SK-N-SH (cell line): ENCODE results near the gene MAPKAPK5. TPM values are rescaled to one million over a fixed set of nuclear protein-coding genes. Genes with fewer than 3 reads are reported as not detected.

Experiments
- CTCF ChIA-PET: fragments of 300-600, 350-600 bp; formaldehyde crosslinking; extraction: SDS; loops from one replicate; lab custom pipeline; 2021; lab: Yijun Ruan, JAX
- POLR2A ChIA-PET: fragments of 350-600 bp; sonication (Branson Sonifier 250); formaldehyde crosslinking; extraction: SDS; loops from one replicate; lab custom pipeline; 2020; ENCODE audit warnings: antibody characterized with exemption, inconsistent platforms; lab: Yijun Ruan, JAX
- DNase-seq: peaks from one replicate; pipeline ENCODE4 v3.0.0; 2012
- H2AFZ ChIP-seq: fragments of 200-600 bp; sonication (generic); 2 replicates; pipeline ENCODE4 v1.8.1; 2016; ENCODE audit warnings: antibody characterized with exemption, mild to moderate bottlenecking, low read depth
- H3F3A ChIP-seq: fragments of 200-600 bp; sonication (generic); replicated peaks from 2 replicates; pipeline ENCODE3; 2016; ENCODE audit warnings: antibody characterized with exemption, mild to moderate bottlenecking; ENCODE audit not compliant: insufficient read depth
- H3K27ac ChIP-seq, 2 experiments: fragments of 200-500 bp in 1 of 2; fragments of 200-600 bp in 1 of 2; sonication (Bioruptor generic) in 1 of 2; sonication (generic), shearing (Covaris generic) in 1 of 2; 2 replicates each; pipeline versions ENCODE4 v1.5.1 to v1.6.1; 2014 to 2016; ENCODE audit warnings: low read depth in 2 of 2, inconsistent platforms in 1 of 2, low read length in 1 of 2, mild to moderate bottlenecking in 1 of 2, mixed read lengths in 1 of 2
- H3K27me3 ChIP-seq: fragments of 200-600 bp; sonication (generic), shearing (Covaris generic); 2 replicates; pipeline ENCODE4 v1.6.1; 2016; ENCODE audit warnings: mixed run types; ENCODE audit not compliant: insufficient read depth
- H3K36me3 ChIP-seq, 2 experiments: fragments of 200-500 bp in 1 of 2; fragments of 200-600 bp in 1 of 2; sonication (Bioruptor generic) in 1 of 2; sonication (generic) in 1 of 2; replicated peaks in 1 of 2; 2 replicates each; pipeline versions ENCODE3 to v1.5.1; 2014 to 2016; ENCODE audit warnings: low read length in 1 of 2, mild to moderate bottlenecking in 1 of 2; ENCODE audit not compliant: insufficient read depth in 2 of 2, control insufficient read depth in 1 of 2
- H3K4me1 ChIP-seq, 2 experiments: fragments of 200-500 bp in 1 of 2; fragments of 200-600 bp in 1 of 2; sonication (Bioruptor generic) in 1 of 2; sonication (generic), shearing (Covaris generic) in 1 of 2; 2 replicates each; pipeline versions ENCODE4 v1.5.1 to v1.6.1; 2014 to 2016; ENCODE audit warnings: low read depth in 1 of 2, low read length in 1 of 2, mixed run types in 1 of 2; ENCODE audit not compliant: insufficient read depth in 2 of 2, control insufficient read depth in 1 of 2
- H3K4me2 ChIP-seq: fragments of 200-600 bp; sonication (generic), shearing (Covaris generic); 2 replicates; pipeline ENCODE4 v1.6.1; 2017; ENCODE audit warnings: mixed run types
- H3K4me3 ChIP-seq, 2 experiments: fragments of 200-500 bp in 1 of 2; fragments of 200-600 bp in 1 of 2; sonication (Bioruptor generic) in 1 of 2; sonication (generic), shearing (Covaris generic) in 1 of 2; 2 replicates each; pipeline versions ENCODE4 v1.5.1 to v1.8.1; 2014 to 2016; ENCODE audit warnings: low read depth in 2 of 2, inconsistent platforms in 1 of 2, low read length in 1 of 2, mild to moderate bottlenecking in 1 of 2, mixed read lengths in 1 of 2, moderate library complexity in 1 of 2
- H3K79me2 ChIP-seq: fragments of 200-600 bp; sonication (generic); 2 replicates; pipeline ENCODE4 v1.8.1; 2017; ENCODE audit warnings: mild to moderate bottlenecking; ENCODE audit not compliant: insufficient read depth
- H3K9ac ChIP-seq: fragments of 200-600 bp; sonication (generic); 2 replicates; pipeline ENCODE4 v1.6.1; 2017; ENCODE audit warnings: mixed run types
- H3K9me2 ChIP-seq: fragments of 200-600 bp; sonication (generic); 2 replicates; pipeline ENCODE4 v1.6.1; 2017; ENCODE audit warnings: mixed run types
- H3K9me3 ChIP-seq: fragments of 200-600 bp; sonication (generic); 2 replicates; pipeline ENCODE4 v1.6.1; 2017; ENCODE audit warnings: mixed run types, mild to moderate bottlenecking, moderate library complexity
- H4K20me1 ChIP-seq: fragments of 200-600 bp; sonication (generic); 2 replicates; pipeline ENCODE4 v1.6.1; 2017; ENCODE audit warnings: mild to moderate bottlenecking, mixed run types; ENCODE audit not compliant: insufficient read depth
- ELF1 ChIP-seq: IDR thresholded peaks from 2 replicates; pipeline ENCODE4 v1.4.0; 2012
- EP300 ChIP-seq, 2 experiments: IDR thresholded peaks; 2 replicates each; pipeline versions ENCODE4 v1.4.0 to v1.6.1; 2012; ENCODE audit warnings: borderline replicate concordance in 1 of 2, low read depth in 1 of 2, low read length in 1 of 2
- GABPA ChIP-seq: IDR thresholded peaks from 2 replicates; pipeline ENCODE4 v1.4.0; 2012; ENCODE audit warnings: low read depth, mild to moderate bottlenecking
- MEF2A ChIP-seq: IDR thresholded peaks from 2 replicates; pipeline ENCODE4 v1.4.0; 2012; ENCODE audit warnings: low read depth, borderline replicate concordance
- SMC3 ChIP-seq: IDR thresholded peaks from 2 replicates; pipeline ENCODE4 v1.6.1; 2012; ENCODE audit warnings: low read depth, low read length, improper control_type of control experiment
- YY1 ChIP-seq: IDR thresholded peaks from 2 replicates; pipeline ENCODE4 v1.4.0; 2012; ENCODE audit warnings: low read depth, mild to moderate bottlenecking
- WGBS: methylation state at CpG from one replicate; pipeline ENCODE4 v1.1.6; 2017; ENCODE audit warnings: low lambda C conversion rate; 5-methylcytosine and 5-hydroxymethylcytosine counted together
- polyA plus RNA-seq, 3 experiments: library from polyadenylated mRNA; depleted of rRNA; stranded (reverse); fragments of >200 nt; gene quantifications; 2 replicates each; pipeline ENCODE4 v1.2.3, GENCODE V29; 2012
- TF ChIP-seq, protein P1 (sequence below): fragments of 150-350 bp; IDR thresholded peaks from 2 replicates; pipeline ENCODE4 v1.6.1; 2017; ENCODE audit warnings: antibody characterized with exemption, low read length, low read depth, borderline replicate concordance
- TF ChIP-seq, protein P2 (sequence below): IDR thresholded peaks from 2 replicates; pipeline ENCODE4 v1.6.1; 2012; ENCODE audit warnings: mild to moderate bottlenecking, low read depth, low read length, moderate library complexity
- TF ChIP-seq, protein P3 (sequence below): fragments of 150-350 bp; IDR thresholded peaks from 2 replicates; pipeline ENCODE4 v1.6.1; 2016; ENCODE audit warnings: mild to moderate bottlenecking, low read depth, low read length

Gene MAPKAPK5
- polyA plus RNA-seq, 1 of the 3 experiments (the other 2 are of a cell fraction), result 38.1 TPM

DNA sequence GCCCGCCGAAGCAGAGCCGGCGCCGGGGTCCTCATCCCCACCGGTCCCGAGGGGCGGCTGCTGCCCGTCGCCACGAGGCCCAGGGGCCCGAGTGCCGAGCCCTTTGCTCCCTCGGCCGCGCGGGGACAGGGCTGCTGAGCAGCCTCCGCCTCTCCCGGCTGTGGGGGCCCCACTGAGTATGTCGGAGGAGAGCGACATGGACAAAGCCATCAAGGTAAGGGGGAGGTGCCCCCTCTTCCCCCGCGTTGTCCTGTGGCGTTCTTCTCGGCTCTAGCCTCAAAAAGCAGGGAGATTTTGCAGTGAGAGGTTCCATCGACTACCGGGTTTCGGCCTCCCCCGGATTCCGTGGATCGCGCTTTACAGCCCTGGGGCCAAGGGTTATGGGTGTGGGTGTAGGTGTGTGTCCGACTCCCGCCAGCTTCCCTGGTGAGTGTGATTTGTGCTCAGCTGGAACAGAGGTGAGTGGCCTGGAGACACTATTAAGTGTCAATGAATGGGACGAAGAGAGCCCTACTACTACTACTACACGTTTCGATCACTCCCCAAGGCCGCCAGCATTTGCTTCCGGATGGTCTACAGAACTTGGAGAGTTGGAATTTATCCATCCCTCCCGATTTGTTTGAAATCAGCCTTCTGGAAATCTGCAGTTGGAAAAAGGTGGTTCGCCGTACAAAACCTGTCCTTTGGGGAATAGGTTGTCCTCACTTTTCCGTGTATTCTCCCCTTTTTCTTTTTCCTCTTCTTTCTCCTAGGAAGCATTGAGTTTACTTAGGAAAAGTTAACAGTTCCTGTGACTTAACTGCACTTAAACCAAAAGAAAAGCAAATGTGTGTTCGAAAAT, 748 bp downstream of the MAPKAPK5 start:
- TF ChIP-seq YY1 (no peak), ELF1 (no peak), MEF2A (no peak), EP300 (IDR thresholded peaks at IDR 0.05; ENCODE audit: borderline replicate concordance in 1 of 2, low read depth in 1 of 2, low read length in 1 of 2) (no peak), SMC3 (no peak), GABPA (no peak)
- TF ChIP-seq, protein P1, sequence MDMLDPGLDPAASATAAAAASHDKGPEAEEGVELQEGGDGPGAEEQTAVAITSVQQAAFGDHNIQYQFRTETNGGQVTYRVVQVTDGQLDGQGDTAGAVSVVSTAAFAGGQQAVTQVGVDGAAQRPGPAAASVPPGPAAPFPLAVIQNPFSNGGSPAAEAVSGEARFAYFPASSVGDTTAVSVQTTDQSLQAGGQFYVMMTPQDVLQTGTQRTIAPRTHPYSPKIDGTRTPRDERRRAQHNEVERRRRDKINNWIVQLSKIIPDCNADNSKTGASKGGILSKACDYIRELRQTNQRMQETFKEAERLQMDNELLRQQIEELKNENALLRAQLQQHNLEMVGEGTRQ, result no peak
- TF ChIP-seq, protein P2, sequence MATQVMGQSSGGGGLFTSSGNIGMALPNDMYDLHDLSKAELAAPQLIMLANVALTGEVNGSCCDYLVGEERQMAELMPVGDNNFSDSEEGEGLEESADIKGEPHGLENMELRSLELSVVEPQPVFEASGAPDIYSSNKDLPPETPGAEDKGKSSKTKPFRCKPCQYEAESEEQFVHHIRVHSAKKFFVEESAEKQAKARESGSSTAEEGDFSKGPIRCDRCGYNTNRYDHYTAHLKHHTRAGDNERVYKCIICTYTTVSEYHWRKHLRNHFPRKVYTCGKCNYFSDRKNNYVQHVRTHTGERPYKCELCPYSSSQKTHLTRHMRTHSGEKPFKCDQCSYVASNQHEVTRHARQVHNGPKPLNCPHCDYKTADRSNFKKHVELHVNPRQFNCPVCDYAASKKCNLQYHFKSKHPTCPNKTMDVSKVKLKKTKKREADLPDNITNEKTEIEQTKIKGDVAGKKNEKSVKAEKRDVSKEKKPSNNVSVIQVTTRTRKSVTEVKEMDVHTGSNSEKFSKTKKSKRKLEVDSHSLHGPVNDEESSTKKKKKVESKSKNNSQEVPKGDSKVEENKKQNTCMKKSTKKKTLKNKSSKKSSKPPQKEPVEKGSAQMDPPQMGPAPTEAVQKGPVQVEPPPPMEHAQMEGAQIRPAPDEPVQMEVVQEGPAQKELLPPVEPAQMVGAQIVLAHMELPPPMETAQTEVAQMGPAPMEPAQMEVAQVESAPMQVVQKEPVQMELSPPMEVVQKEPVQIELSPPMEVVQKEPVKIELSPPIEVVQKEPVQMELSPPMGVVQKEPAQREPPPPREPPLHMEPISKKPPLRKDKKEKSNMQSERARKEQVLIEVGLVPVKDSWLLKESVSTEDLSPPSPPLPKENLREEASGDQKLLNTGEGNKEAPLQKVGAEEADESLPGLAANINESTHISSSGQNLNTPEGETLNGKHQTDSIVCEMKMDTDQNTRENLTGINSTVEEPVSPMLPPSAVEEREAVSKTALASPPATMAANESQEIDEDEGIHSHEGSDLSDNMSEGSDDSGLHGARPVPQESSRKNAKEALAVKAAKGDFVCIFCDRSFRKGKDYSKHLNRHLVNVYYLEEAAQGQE, result no peak
- TF ChIP-seq, protein P3, sequence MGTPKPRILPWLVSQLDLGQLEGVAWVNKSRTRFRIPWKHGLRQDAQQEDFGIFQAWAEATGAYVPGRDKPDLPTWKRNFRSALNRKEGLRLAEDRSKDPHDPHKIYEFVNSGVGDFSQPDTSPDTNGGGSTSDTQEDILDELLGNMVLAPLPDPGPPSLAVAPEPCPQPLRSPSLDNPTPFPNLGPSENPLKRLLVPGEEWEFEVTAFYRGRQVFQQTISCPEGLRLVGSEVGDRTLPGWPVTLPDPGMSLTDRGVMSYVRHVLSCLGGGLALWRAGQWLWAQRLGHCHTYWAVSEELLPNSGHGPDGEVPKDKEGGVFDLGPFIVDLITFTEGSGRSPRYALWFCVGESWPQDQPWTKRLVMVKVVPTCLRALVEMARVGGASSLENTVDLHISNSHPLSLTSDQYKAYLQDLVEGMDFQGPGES, result no peak
- peaks cover 12 to 15% of the 10 kb centered on the region in 2 experiments; a peak in 2 of 4 replicates for H3K4me1 ChIP-seq
- ChIA-PET CTCF (interaction anchor here (0.9 to 2.6 kb wide), 3 partner anchors 30 to 544 kb away, joined by 4 to 13 read pairs (median 4); no protein-coding TSS in a partner anchor), POLR2A (interaction anchor here (1.0 kb wide), 1 partner anchor 23 kb away, joined by 3 read pairs; no protein-coding TSS in a partner anchor)
- H3K9me3 ChIP-seq, result no peaks in the 10 kb centered on the region
- H2AFZ ChIP-seq, result peak overlapping the region; percentile 51
- peaks cover 79% of the 10 kb centered on the region for H3K79me2 ChIP-seq
- no peak for DNase-seq
- H3K9me2 ChIP-seq, result no peaks in the 10 kb centered on the region
- peaks cover 9% of the 10 kb centered on the region for H3F3A ChIP-seq
- H3K4me2 ChIP-seq, result peak overlapping the region; percentile 79
- H3K27me3 ChIP-seq, result no peaks in the 10 kb centered on the region
- H4K20me1 ChIP-seq, result no peaks in the 10 kb centered on the region
- peak overlapping the region; percentile 84 to 89 for H3K27ac ChIP-seq
- peak overlapping the region; percentile 77 to 82 for H3K4me3 ChIP-seq
- H3K36me3 ChIP-seq, result peaks cover 11 to 18% of the 10 kb centered on the region in 2 experiments
- WGBS, result 7% methylated on average over 11 of the region's 44 CpGs
- peak overlapping the region; percentile 93 for H3K9ac ChIP-seq
